Measurements from ENCODE around the gene MYBPH. TPM values are rescaled to one million over a fixed set of nuclear protein-coding genes. Genes with fewer than 3 reads are reported as not detected.

MYBPH gene
- total RNA-seq, 1 experiment from 2014 or later = 25.9 TPM

DNA sequence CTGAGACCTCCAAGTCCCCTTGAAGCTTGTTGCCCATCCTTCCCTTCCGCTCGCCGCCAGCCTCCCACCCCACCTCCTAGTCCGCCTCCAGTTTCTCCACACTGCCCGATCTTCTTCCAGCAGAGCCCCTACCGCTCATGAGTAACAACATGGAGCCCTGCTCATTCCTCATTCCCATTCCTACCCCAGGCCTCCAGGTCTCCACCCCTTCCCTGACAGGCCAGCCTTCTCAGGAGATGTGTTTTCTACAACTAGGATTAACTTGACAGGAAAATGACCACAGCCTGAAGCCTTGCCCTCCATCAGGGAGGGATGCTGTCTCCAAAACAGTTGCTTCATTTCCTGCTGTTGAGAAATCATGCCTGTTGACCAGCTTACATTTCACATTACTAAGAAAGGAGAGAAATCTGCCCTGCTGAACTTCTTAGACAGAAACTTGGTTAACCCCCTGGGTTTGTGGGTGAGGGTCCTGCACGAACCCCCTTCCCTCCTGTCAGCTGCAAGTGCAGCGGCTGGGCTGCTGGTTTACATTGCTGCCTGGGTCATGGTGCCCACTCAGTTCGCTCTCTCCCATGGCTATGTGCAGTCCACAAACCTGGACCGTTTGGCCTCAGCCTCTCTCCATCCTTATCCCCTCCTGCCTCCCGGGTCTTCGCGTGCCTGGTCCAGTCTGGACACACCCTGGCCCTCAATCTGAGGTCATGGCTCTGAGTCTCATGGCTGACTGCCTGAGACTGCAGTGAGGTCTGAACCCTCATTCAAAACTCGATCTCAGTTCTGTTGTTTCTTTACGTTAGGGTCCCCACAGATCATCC lies 27.0 kb upstream of the MYBPH start:
- Histone ChIP-seq H3K9me3 (no peaks in the 10 kb centered on the region; the same call in 1 of the 2 replicates), H3K36me3 (ENCODE audit: control insufficient read depth, insufficient read depth, low read length) (no peaks in the 10 kb centered on the region), H3K4me1 (peaks cover 46% of the 10 kb centered on the region), H3K4me3 (ENCODE audit: low read depth, low read length) (no peak overlapping the region), H3K27me3 (replicated peaks; ENCODE audit: control insufficient read depth, insufficient read depth, low read length) (no peaks in the 10 kb centered on the region)
- TF ChIP-seq, protein P1, sequence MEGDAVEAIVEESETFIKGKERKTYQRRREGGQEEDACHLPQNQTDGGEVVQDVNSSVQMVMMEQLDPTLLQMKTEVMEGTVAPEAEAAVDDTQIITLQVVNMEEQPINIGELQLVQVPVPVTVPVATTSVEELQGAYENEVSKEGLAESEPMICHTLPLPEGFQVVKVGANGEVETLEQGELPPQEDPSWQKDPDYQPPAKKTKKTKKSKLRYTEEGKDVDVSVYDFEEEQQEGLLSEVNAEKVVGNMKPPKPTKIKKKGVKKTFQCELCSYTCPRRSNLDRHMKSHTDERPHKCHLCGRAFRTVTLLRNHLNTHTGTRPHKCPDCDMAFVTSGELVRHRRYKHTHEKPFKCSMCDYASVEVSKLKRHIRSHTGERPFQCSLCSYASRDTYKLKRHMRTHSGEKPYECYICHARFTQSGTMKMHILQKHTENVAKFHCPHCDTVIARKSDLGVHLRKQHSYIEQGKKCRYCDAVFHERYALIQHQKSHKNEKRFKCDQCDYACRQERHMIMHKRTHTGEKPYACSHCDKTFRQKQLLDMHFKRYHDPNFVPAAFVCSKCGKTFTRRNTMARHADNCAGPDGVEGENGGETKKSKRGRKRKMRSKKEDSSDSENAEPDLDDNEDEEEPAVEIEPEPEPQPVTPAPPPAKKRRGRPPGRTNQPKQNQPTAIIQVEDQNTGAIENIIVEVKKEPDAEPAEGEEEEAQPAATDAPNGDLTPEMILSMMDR (IDR thresholded peaks at IDR 0.05; ENCODE audit: insufficient read depth in 1 of 2, low read depth in 1 of 2, low read length in 1 of 2, severe bottlenecking in 1 of 2, unreplicated experiment in 1 of 2) = no peak
- H3K4me1 Mint-ChIP-seq (ENCODE audit: low read depth, unreplicated experiment) = peaks cover 57% of the 10 kb centered on the region
- H3K27me3 Mint-ChIP-seq (ENCODE audit: insufficient read depth, unreplicated experiment) = no peaks in the 10 kb centered on the region
- peaks cover 14% of the 10 kb centered on the region for H3K9me3 Mint-ChIP-seq (ENCODE audit: unreplicated experiment)
- intact Hi-C loops (cut with micrococcal nuclease; ENCODE audit: unreplicated experiment) = no loop called here
- BruUV-seq (replicated peaks) = no TSS peak
- H3K4me3 Mint-ChIP-seq (ENCODE audit: unreplicated experiment) = no peak overlapping the region
- peak overlapping the region; percentile 43 for H3K27ac Mint-ChIP-seq (ENCODE audit: unreplicated experiment)
- ChIA-PET POLR2A (no interaction called here), CTCF (no interaction called here)
- H3K36me3 Mint-ChIP-seq (ENCODE audit: insufficient read depth, unreplicated experiment) = peaks cover 3% of the 10 kb centered on the region
- no peak for DNase-seq

- CTCF ChIA-PET = no interaction called here
- Mint-ChIP-seq H3K4me1 (ENCODE audit: low read depth, unreplicated experiment) (peaks cover 58% of the 10 kb centered on the region), H3K27ac (ENCODE audit: unreplicated experiment) (peak overlapping the region; percentile 45), H3K27me3 (ENCODE audit: insufficient read depth, unreplicated experiment) (no peaks in the 10 kb centered on the region), H3K36me3 (ENCODE audit: insufficient read depth, unreplicated experiment) (peaks cover 9% of the 10 kb centered on the region), H3K4me3 (ENCODE audit: unreplicated experiment) (no peak overlapping the region), H3K9me3 (ENCODE audit: unreplicated experiment) (peaks cover 23% of the 10 kb centered on the region)
- H3K9me3 ChIP-seq = peaks cover 6% of the 10 kb centered on the region; the same call in 1 of the 2 replicates
- H3K36me3 ChIP-seq (ENCODE audit: control insufficient read depth, insufficient read depth, low read length) = no peaks in the 10 kb centered on the region
- intact Hi-C loops (cut with micrococcal nuclease; ENCODE audit: unreplicated experiment) = no loop called here
- POLR2A ChIA-PET = no interaction called here
- no TSS peak for BruUV-seq (replicated peaks)
- H3K4me1 ChIP-seq = peaks cover 50% of the 10 kb centered on the region
- TF ChIP-seq, protein P1 (IDR thresholded peaks at IDR 0.05; ENCODE audit: insufficient read depth in 1 of 2, low read depth in 1 of 2, low read length in 1 of 2, severe bottlenecking in 1 of 2, unreplicated experiment in 1 of 2) = no peak
- no peaks in the 10 kb centered on the region for H3K27me3 ChIP-seq (replicated peaks; ENCODE audit: control insufficient read depth, insufficient read depth, low read length)
- no peak for DNase-seq
- H3K4me3 ChIP-seq (ENCODE audit: low read depth, low read length) = no peak overlapping the region
Observed at GRCh38 chr1:203201516-203202205, 26.0 kb upstream of the MYBPH start.

- CTCF ChIA-PET = no interaction called here
- Mint-ChIP-seq H3K4me3 (ENCODE audit: unreplicated experiment) (no peak overlapping the region), H3K27me3 (ENCODE audit: insufficient read depth, unreplicated experiment) (no peaks in the 10 kb centered on the region)
Observed at GRCh38 chr1:203200916-203201315, 25.3 kb upstream of the MYBPH start.

More at GRCh38 chr1:203200916-203201315, 25.3 kb upstream of the MYBPH start:
- no peaks in the 10 kb centered on the region for H3K36me3 ChIP-seq (ENCODE audit: control insufficient read depth, insufficient read depth, low read length)
- no TSS peak for BruUV-seq (replicated peaks)
- H3K9me3 Mint-ChIP-seq (ENCODE audit: unreplicated experiment) = peaks cover 23% of the 10 kb centered on the region
- peaks cover 9% of the 10 kb centered on the region for H3K36me3 Mint-ChIP-seq (ENCODE audit: insufficient read depth, unreplicated experiment)
- DNase-seq = no peak
- no peaks in the 10 kb centered on the region for H3K27me3 ChIP-seq (replicated peaks; ENCODE audit: control insufficient read depth, insufficient read depth, low read length)
- H3K4me1 Mint-ChIP-seq (ENCODE audit: low read depth, unreplicated experiment) = peaks cover 60% of the 10 kb centered on the region
- no peak overlapping the region for H3K4me3 ChIP-seq (ENCODE audit: low read depth, low read length)
- intact Hi-C loops (cut with micrococcal nuclease; ENCODE audit: unreplicated experiment) = no loop called here
- TF ChIP-seq, protein P1 (IDR thresholded peaks at IDR 0.05; ENCODE audit: insufficient read depth in 1 of 2, low read depth in 1 of 2, low read length in 1 of 2, severe bottlenecking in 1 of 2, unreplicated experiment in 1 of 2) = no peak
- H3K4me1 ChIP-seq = peaks cover 50% of the 10 kb centered on the region
- POLR2A ChIA-PET = no interaction called here
- peak overlapping the region; percentile 45 for H3K27ac Mint-ChIP-seq (ENCODE audit: unreplicated experiment)
- peaks cover 6% of the 10 kb centered on the region; the same call in 1 of the 2 replicates for H3K9me3 ChIP-seq

Measured in Caco-2 (cell line).